IMR-90 (cell line): ENCODE results near the gene DCP2. TPM values are rescaled to one million over a fixed set of nuclear protein-coding genes. Genes with fewer than 3 reads are reported as not detected.

Source experiments
- ATAC-seq: fragments of 200-7000 bp; cut with Tn5 transposase; 2 replicates; pipeline ENCODE4 v1.9.1; 2020; ENCODE audit warnings: low read depth, mild to moderate bottlenecking, moderate library complexity
- BruUV-seq: library from RNA; stranded (reverse); fragments of 400-500 nt; replicated peaks from 2 replicates; lab custom pipeline; 2021; lab: Mats Ljungman, UMichigan
- CTCF ChIA-PET: fragments of 300-600 bp; formaldehyde crosslinking; extraction: SDS; loops from one replicate; lab custom pipeline; 2021; ENCODE audit warnings: antibody characterized with exemption; lab: Yijun Ruan, JAX
- POLR2A ChIA-PET: fragments of 300-600 bp; sonication (Branson Sonifier 250); formaldehyde crosslinking; loops from one replicate; lab custom pipeline; 2022; ENCODE audit warnings: antibody characterized with exemption; ENCODE audit not compliant: unreplicated experiment; lab: Charles Lee
- DNase-seq: peaks from one replicate; pipeline ENCODE4 v3.0.0; 2013
- H2AFZ ChIP-seq: replicated peaks from 2 replicates; pipeline ENCODE3; 2013; ENCODE audit warnings: low read length, mild to moderate bottlenecking; ENCODE audit not compliant: poor library complexity
- H2AK5ac ChIP-seq: 2 replicates; pipeline ENCODE4 v1.6.1; 2013; ENCODE audit warnings: low read depth, low read length, inconsistent platforms
- H2AK9ac ChIP-seq: replicated peaks from 2 replicates; pipeline ENCODE3; 2013; ENCODE audit warnings: mild to moderate bottlenecking, low read depth, low read length, moderate library complexity; ENCODE audit not compliant: poor library complexity
- H2BK120ac ChIP-seq: 2 replicates; pipeline ENCODE4 v1.6.1; 2013; ENCODE audit warnings: low read depth, low read length, inconsistent platforms
- H2BK15ac ChIP-seq: 3 replicates; pipeline ENCODE4 v1.6.1; 2013; ENCODE audit warnings: low read depth, low read length, inconsistent platforms
- H2BK20ac ChIP-seq: 2 replicates; pipeline ENCODE4 v1.6.1; 2013; ENCODE audit warnings: low read depth, mild to moderate bottlenecking, inconsistent platforms, low read length, moderate library complexity
- H2BK5ac ChIP-seq: 2 replicates; pipeline ENCODE4 v1.6.1; 2013; ENCODE audit warnings: mild to moderate bottlenecking, low read depth, low read length, inconsistent platforms; ENCODE audit not compliant: poor library complexity, severe bottlenecking
- H3K14ac ChIP-seq: replicated peaks from 2 replicates; pipeline ENCODE4 v1.6.1; 2013; ENCODE audit warnings: low read depth, low read length, inconsistent platforms
- H3K18ac ChIP-seq: 2 replicates; pipeline ENCODE4 v1.6.1; 2013; ENCODE audit warnings: low read depth, low read length, control low read depth
- H3K23ac ChIP-seq: 2 replicates; pipeline ENCODE4 v1.6.1; 2013; ENCODE audit warnings: low read depth, low read length, inconsistent platforms
- H3K27ac ChIP-seq: 2 replicates; pipeline ENCODE4 v1.5.1; 2013; ENCODE audit warnings: mild to moderate bottlenecking, control low read depth, low read length; ENCODE audit not compliant: insufficient read depth
- H3K27me3 ChIP-seq: 2 replicates; pipeline ENCODE4 v1.6.1; 2013; ENCODE audit warnings: low read length; ENCODE audit not compliant: control insufficient read depth, insufficient read depth
- H3K36me3 ChIP-seq: 2 replicates; pipeline ENCODE4 v1.6.1; 2013; ENCODE audit warnings: low read length, mixed read lengths; ENCODE audit not compliant: control insufficient read depth, insufficient read depth
- H3K4ac ChIP-seq: 2 replicates; pipeline ENCODE4 v1.6.1; 2013; ENCODE audit warnings: low read depth, low read length, inconsistent platforms
- H3K4me1 ChIP-seq: 2 replicates; pipeline ENCODE4 v1.6.1; 2013; ENCODE audit warnings: low read length, mixed read lengths; ENCODE audit not compliant: control insufficient read depth, insufficient read depth
- H3K4me2 ChIP-seq: 2 replicates; pipeline ENCODE4 v1.6.1; 2013; ENCODE audit warnings: low read depth, mild to moderate bottlenecking, control low read depth, low read length, moderate library complexity
- H3K4me3 ChIP-seq: 2 replicates; pipeline ENCODE4 v1.5.1; 2013; ENCODE audit warnings: low read depth, mild to moderate bottlenecking, control low read depth, low read length, moderate library complexity; ENCODE audit not compliant: insufficient read depth
- H3K56ac ChIP-seq: 2 replicates; pipeline ENCODE4 v1.6.1; 2013; ENCODE audit warnings: low read length, inconsistent platforms; ENCODE audit not compliant: insufficient read depth; ENCODE audit errors: extremely low read depth
- H3K79me1 ChIP-seq, 2 experiments: 2 replicates each; pipeline ENCODE4 v1.6.1; 2013; ENCODE audit warnings: low read length in 2 of 2, inconsistent platforms in 1 of 2, low read depth in 1 of 2
- H3K9ac ChIP-seq: 2 replicates; pipeline ENCODE4 v1.6.1; 2013; ENCODE audit warnings: low read depth, low read length, control low read depth
- H3K9me1 ChIP-seq: 2 replicates; pipeline ENCODE4 v1.6.1; 2013; ENCODE audit warnings: low read length, inconsistent platforms; ENCODE audit not compliant: insufficient read depth
- H3K9me3 ChIP-seq: 2 replicates; pipeline ENCODE4 v1.6.1; 2013; ENCODE audit warnings: low read length; ENCODE audit not compliant: control insufficient read depth, insufficient read depth
- H4K20me1 ChIP-seq: 2 replicates; pipeline ENCODE4 v1.6.1; 2013; ENCODE audit warnings: low read length, inconsistent platforms; ENCODE audit not compliant: insufficient read depth
- H4K5ac ChIP-seq: 2 replicates; pipeline ENCODE4 v1.6.1; 2013; ENCODE audit warnings: mild to moderate bottlenecking, low read depth, low read length, control low read depth
- H4K8ac ChIP-seq, 2 experiments: 2 replicates each; pipeline ENCODE4 v1.6.1; 2013; ENCODE audit warnings: low read depth in 2 of 2, low read length in 2 of 2, control low read depth in 1 of 2, inconsistent platforms in 1 of 2
- H4K91ac ChIP-seq: 2 replicates; pipeline ENCODE4 v1.6.1; 2013; ENCODE audit warnings: low read depth, low read length, inconsistent platforms; ENCODE audit not compliant: insufficient read depth
- BHLHE40 ChIP-seq: fragments of 150-350 bp; IDR thresholded peaks from 2 replicates; pipeline ENCODE4 v1.6.1; 2016; ENCODE audit warnings: mild to moderate bottlenecking, low read depth, low read length
- CEBPB ChIP-seq: IDR thresholded peaks from 2 replicates; pipeline ENCODE4 v1.6.1; 2012; ENCODE audit warnings: low read depth, low read length, improper control_type of control experiment
- CHD1 ChIP-seq: IDR thresholded peaks from 2 replicates; pipeline ENCODE4 v1.6.1; 2012; ENCODE audit warnings: low read depth, low read length, improper control_type of control experiment
- FOS ChIP-seq: fragments of 150-350 bp; IDR thresholded peaks from 2 replicates; pipeline ENCODE4 v1.6.1; 2016; ENCODE audit warnings: low read depth, low read length
- MAFK ChIP-seq: IDR thresholded peaks from 2 replicates; pipeline ENCODE4 v1.6.1; 2012; ENCODE audit warnings: low read depth, low read length, improper control_type of control experiment
- MAZ ChIP-seq: IDR thresholded peaks from 2 replicates; pipeline ENCODE4 v1.6.1; 2012; ENCODE audit warnings: low read depth, mild to moderate bottlenecking, low read length, improper control_type of control experiment, moderate library complexity, borderline replicate concordance
- MXI1 ChIP-seq: IDR thresholded peaks from 2 replicates; pipeline ENCODE4 v1.6.1; 2012; ENCODE audit warnings: low read depth, mild to moderate bottlenecking, low read length, moderate library complexity, borderline replicate concordance
- NFE2L2 ChIP-seq: fragments of 150-350 bp; IDR thresholded peaks from 2 replicates; pipeline ENCODE4 v1.6.1; 2016; ENCODE audit warnings: low read depth, mild to moderate bottlenecking, low read length
- POLR2A ChIP-seq: IDR thresholded peaks from 2 replicates; pipeline ENCODE4 v1.6.1; 2012; ENCODE audit warnings: mild to moderate bottlenecking, low read depth, low read length
- RAD21 ChIP-seq: IDR thresholded peaks from 2 replicates; pipeline ENCODE4 v1.6.1; 2012; ENCODE audit warnings: low read length, improper control_type of control experiment
- RCOR1 ChIP-seq: IDR thresholded peaks from 2 replicates; pipeline ENCODE4 v1.6.1; 2012; ENCODE audit warnings: mild to moderate bottlenecking, low read length, improper control_type of control experiment; ENCODE audit not compliant: insufficient replicate concordance
- RFX5 ChIP-seq: IDR thresholded peaks from 2 replicates; pipeline ENCODE4 v1.8.0; 2012; ENCODE audit warnings: low read depth, mild to moderate bottlenecking, low read length, moderate library complexity
- SMC3 ChIP-seq: fragments of 150-350 bp; IDR thresholded peaks from 2 replicates; pipeline ENCODE4 v1.6.1; 2016; ENCODE audit warnings: low read depth, mild to moderate bottlenecking, antibody characterized with exemption, low read length, moderate library complexity
- whole genome bisulfite sequencing, 2 experiments: methylation state at CpG; one replicate each; pipeline versions ENCODE4 v1.1.5 to v1.1.7; 2013; ENCODE audit warnings: missing lambda C conversion rate in 2 of 2; ENCODE audit not compliant: insufficient read length in 1 of 2; ENCODE audit errors: extremely low coverage in 2 of 2; 5-methylcytosine and 5-hydroxymethylcytosine counted together
- dilution Hi-C: fragments of 300-500 bp; cut with HindIII; formaldehyde crosslinking; loops from one replicate; pipeline ENCODE4 v1.14.3; 2018; ENCODE audit warnings: low sequenced_read_pairs; ENCODE audit not compliant: unreplicated experiment
- in situ Hi-C: fragments of 300-500 bp; cut with MboI; formaldehyde crosslinking; loops from 3 replicates; pipeline ENCODE4 v1.14.3; 2019; ENCODE audit warnings: low sequenced_read_pairs, inconsistent platforms, mixed read lengths
- intact Hi-C: fragments of 100-400 bp; cut with micrococcal nuclease; formaldehyde crosslinking; loops from 2 replicates; pipeline ENCODE4 v1.10.0; 2022
- polyA plus RNA-seq, 3 experiments: library from polyadenylated mRNA; depleted of rRNA; stranded (reverse); fragments of >200 nt; gene quantifications; 2 replicates each; pipeline ENCODE4 v1.2.3, GENCODE V29; 2012; ENCODE audit warnings: low replicate concordance in 1 of 3
- total RNA-seq: library from RNA; depleted of rRNA; stranded (reverse); fragments of >200 nt; gene quantifications from 2 replicates; pipeline ENCODE4 v1.2.3, GENCODE V29; 2012
- TF ChIP-seq, protein P1 (sequence below): fragments of 150-350 bp; IDR thresholded peaks from 2 replicates; pipeline ENCODE4 v1.6.1; 2017; ENCODE audit warnings: mild to moderate bottlenecking, antibody characterized with exemption, low read length, low read depth
- TF ChIP-seq, protein P2 (sequence below): fragments of 150-350 bp; IDR thresholded peaks from 2 replicates; pipeline ENCODE4 v1.6.1; 2016; ENCODE audit warnings: low read depth, mild to moderate bottlenecking, low read length, moderate library complexity, borderline replicate concordance
- TF ChIP-seq, protein P3 (sequence below): conservative IDR thresholded peaks from 2 replicates; pipeline ENCODE4 v1.5.1; 2012; ENCODE audit warnings: mild to moderate bottlenecking, low read depth, low read length, improper control_type of control experiment

Gene DCP2
- total and polyA plus RNA-seq, 2 of the 4 experiments (the other 2 are of a cell fraction): 6.9 to 18.6 TPM

DNA sequence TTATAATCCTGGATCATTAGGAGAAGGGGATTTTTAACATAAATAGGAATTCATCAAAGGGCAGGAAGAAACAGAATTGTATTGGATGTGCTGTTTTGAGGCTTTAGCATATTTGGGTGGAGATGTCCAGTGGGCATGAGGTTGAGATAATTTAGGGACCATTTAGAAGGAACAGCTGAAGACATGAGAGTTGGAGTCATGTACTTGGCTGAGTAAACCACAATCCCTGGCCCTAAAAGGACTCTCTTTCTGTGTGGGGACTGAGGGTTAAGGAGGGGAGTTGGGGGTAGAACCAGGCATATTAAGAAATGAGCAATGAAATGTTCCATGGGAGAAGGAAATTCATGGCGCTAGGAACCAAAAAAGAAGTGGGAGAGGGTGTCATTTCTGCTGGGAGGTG, 61.5 kb downstream of the DCP2 start:
- H3K36me3 ChIP-seq: peaks cover 31% of the 10 kb centered on the region
- dilution Hi-C loops (no loop called here), intact Hi-C loops (no loop called here), in situ Hi-C loops (no loop called here)
- H4K20me1 ChIP-seq: no peaks in the 10 kb centered on the region; the same call in 1 of the 2 replicates
- H3K27ac ChIP-seq: no peak overlapping the region
- BruUV-seq: no TSS peak
- peaks cover 11% of the 10 kb centered on the region for H3K4me1 ChIP-seq
- no peak overlapping the region for H4K91ac ChIP-seq
- H2BK120ac ChIP-seq: no peak overlapping the region
- no peak overlapping the region for H4K5ac ChIP-seq
- peaks cover 9% of the 10 kb centered on the region; the same call in 1 of the 2 replicates for H3K9me1 ChIP-seq
- no peak overlapping the region for H2BK5ac ChIP-seq
- no peak overlapping the region for H2AK9ac ChIP-seq
- H3K56ac ChIP-seq: no peak overlapping the region
- no peak overlapping the region for H2BK20ac ChIP-seq
- no peak overlapping the region for H3K4me3 ChIP-seq
- no peaks in the 10 kb centered on the region for H3K27me3 ChIP-seq
- no peak overlapping the region for H2BK15ac ChIP-seq
- H3K9ac ChIP-seq: no peak overlapping the region
- H3K23ac ChIP-seq: no peak overlapping the region
- no peak overlapping the region for H3K18ac ChIP-seq
- WGBS, 2 experiments: 100% methylated on average over 1 of the region's 1 CpG; no CpG with 5 or more reads in 1 of the 2 experiments
- peaks cover 0 to 2% of the 10 kb centered on the region in 2 experiments; a peak in 1 of 4 replicates for H3K79me1 ChIP-seq
- ATAC-seq: no peak
- H3K14ac ChIP-seq: no peak overlapping the region
- no peak overlapping the region for H2AFZ ChIP-seq
- no peak overlapping the region for H3K4ac ChIP-seq
- POLR2A ChIA-PET: no interaction called here
- no peak overlapping the region for H3K4me2 ChIP-seq
- H2AK5ac ChIP-seq: no peak overlapping the region
- H3K9me3 ChIP-seq: no peaks in the 10 kb centered on the region
- no peak for DNase-seq
- no peak overlapping the region for H4K8ac ChIP-seq
- TF ChIP-seq, protein P1, sequence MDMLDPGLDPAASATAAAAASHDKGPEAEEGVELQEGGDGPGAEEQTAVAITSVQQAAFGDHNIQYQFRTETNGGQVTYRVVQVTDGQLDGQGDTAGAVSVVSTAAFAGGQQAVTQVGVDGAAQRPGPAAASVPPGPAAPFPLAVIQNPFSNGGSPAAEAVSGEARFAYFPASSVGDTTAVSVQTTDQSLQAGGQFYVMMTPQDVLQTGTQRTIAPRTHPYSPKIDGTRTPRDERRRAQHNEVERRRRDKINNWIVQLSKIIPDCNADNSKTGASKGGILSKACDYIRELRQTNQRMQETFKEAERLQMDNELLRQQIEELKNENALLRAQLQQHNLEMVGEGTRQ: no peak
- TF ChIP-seq MXI1 (no peak), BHLHE40 (no peak), MAZ (no peak), NFE2L2 (no peak), RFX5 (no peak), SMC3 (no peak), CEBPB (no peak), POLR2A (no peak), RAD21 (no peak), MAFK (no peak), FOS (no peak), RCOR1 (no peak), CHD1 (no peak)
- TF ChIP-seq, protein P2, sequence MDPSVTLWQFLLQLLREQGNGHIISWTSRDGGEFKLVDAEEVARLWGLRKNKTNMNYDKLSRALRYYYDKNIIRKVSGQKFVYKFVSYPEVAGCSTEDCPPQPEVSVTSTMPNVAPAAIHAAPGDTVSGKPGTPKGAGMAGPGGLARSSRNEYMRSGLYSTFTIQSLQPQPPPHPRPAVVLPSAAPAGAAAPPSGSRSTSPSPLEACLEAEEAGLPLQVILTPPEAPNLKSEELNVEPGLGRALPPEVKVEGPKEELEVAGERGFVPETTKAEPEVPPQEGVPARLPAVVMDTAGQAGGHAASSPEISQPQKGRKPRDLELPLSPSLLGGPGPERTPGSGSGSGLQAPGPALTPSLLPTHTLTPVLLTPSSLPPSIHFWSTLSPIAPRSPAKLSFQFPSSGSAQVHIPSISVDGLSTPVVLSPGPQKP: no peak
- TF ChIP-seq, protein P3, sequence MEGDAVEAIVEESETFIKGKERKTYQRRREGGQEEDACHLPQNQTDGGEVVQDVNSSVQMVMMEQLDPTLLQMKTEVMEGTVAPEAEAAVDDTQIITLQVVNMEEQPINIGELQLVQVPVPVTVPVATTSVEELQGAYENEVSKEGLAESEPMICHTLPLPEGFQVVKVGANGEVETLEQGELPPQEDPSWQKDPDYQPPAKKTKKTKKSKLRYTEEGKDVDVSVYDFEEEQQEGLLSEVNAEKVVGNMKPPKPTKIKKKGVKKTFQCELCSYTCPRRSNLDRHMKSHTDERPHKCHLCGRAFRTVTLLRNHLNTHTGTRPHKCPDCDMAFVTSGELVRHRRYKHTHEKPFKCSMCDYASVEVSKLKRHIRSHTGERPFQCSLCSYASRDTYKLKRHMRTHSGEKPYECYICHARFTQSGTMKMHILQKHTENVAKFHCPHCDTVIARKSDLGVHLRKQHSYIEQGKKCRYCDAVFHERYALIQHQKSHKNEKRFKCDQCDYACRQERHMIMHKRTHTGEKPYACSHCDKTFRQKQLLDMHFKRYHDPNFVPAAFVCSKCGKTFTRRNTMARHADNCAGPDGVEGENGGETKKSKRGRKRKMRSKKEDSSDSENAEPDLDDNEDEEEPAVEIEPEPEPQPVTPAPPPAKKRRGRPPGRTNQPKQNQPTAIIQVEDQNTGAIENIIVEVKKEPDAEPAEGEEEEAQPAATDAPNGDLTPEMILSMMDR: no peak
- CTCF ChIA-PET: interaction anchor here (1.0 kb wide), 1 partner anchor 13 kb away, joined by 3 read pairs; no protein-coding TSS in a partner anchor
